Measurements from ENCODE around the gene HS6ST1.

DNA sequence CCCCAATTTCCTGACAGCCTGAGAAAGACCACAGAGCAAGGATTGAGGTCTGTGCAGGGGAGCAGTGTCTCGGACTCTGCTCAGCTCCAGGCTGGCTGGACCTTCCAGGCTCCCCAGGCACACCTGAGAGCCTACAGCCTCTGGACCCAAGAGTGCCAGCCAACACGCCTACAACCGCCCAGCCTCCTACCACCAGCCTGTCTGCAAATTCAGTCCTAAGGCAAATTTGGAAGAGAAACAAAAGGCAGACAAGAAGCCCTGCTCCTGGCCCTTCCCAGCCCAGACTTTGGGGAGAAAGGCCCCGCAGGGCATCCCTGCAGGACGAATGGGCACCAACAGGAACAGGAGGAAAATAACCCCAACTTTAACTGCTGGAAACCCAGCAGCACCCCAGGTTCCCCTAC lies 1.9 kb downstream of the HS6ST1 start:
- TF ChIP-seq, protein P1, sequence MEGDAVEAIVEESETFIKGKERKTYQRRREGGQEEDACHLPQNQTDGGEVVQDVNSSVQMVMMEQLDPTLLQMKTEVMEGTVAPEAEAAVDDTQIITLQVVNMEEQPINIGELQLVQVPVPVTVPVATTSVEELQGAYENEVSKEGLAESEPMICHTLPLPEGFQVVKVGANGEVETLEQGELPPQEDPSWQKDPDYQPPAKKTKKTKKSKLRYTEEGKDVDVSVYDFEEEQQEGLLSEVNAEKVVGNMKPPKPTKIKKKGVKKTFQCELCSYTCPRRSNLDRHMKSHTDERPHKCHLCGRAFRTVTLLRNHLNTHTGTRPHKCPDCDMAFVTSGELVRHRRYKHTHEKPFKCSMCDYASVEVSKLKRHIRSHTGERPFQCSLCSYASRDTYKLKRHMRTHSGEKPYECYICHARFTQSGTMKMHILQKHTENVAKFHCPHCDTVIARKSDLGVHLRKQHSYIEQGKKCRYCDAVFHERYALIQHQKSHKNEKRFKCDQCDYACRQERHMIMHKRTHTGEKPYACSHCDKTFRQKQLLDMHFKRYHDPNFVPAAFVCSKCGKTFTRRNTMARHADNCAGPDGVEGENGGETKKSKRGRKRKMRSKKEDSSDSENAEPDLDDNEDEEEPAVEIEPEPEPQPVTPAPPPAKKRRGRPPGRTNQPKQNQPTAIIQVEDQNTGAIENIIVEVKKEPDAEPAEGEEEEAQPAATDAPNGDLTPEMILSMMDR (IDR thresholded peaks at IDR 0.05), result no peak
- TF ChIP-seq POLR2A (IDR thresholded peaks at IDR 0.05) (no peak), POLR2AphosphoS5 (IDR thresholded peaks at IDR 0.05) (no peak)

Measured in prostate gland (tissue), 2 donors.